SK-N-MC (cell line): ENCODE measurements around the gene XRCC4.

Experiments used
- EZH2 ChIP-seq: fragments of 200-600 bp; sonication (generic); IDR thresholded peaks from one replicate; pipeline ENCODE4 v1.6.1; 2017; ENCODE audit warnings: antibody characterized with exemption
- FOXP2 ChIP-seq: optimal IDR thresholded peaks from 2 replicates; pipeline ENCODE3; 2011; ENCODE audit warnings: mild to moderate bottlenecking, moderate library complexity; ENCODE audit not compliant: insufficient read depth; ENCODE audit errors: extremely low read length, control extremely low read depth
- POLR2AphosphoS5 ChIP-seq: IDR thresholded peaks from 2 replicates; pipeline ENCODE4 v1.6.1; 2012; ENCODE audit warnings: mild to moderate bottlenecking, low read depth, low read length, borderline replicate concordance

DNA sequence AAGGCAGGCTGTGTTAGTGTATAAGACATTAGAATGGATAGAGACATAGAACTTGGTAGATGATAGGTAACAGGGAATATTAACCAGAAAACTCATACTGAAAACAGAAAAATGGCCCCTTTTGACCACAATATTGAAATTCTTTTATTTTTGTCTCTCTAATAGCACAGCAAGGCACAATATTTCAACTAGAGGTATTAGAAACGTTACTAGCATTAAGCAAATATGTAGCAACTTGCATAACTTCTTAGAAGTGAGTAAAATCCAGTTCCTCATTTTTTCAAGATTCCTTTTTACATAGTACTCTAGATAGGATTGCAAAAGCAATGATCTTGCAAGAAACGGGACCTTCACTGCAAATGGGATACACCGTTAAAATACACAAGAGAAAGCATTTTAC lies 291.5 kb downstream of the XRCC4 start:
- TF ChIP-seq EZH2 (no peak), FOXP2 (no peak), POLR2AphosphoS5 (no peak)
